ENCODE measurements around the gene LIG1. TPM values are rescaled to one million over a fixed set of nuclear protein-coding genes. Genes with fewer than 3 reads are reported as not detected.

LIG1 gene
- total and polyA plus RNA-seq, 9 of the 15 experiments (the other 6 are each of a cell fraction or from before 2014, with no cell fraction given), result 9.6 to 114 (median 71.1) TPM

- H3K36me3 ChIP-seq (ENCODE audit: control insufficient read depth, insufficient read depth, low read length), result peaks cover 89% of the 10 kb centered on the region; the same call in 2 of the 3 replicates
- no peaks in the 10 kb centered on the region for H4K20me1 ChIP-seq (replicated peaks; ENCODE audit: control insufficient read depth, insufficient read depth, low read length)
- ATAC-seq (no peak), FAIRE-seq (no peak), DNase-seq (ENCODE audit: extremely low read depth in 1 of 4, low spot score in 3 of 4) (no peak)
- H3K4me2 ChIP-seq (ENCODE audit: insufficient read depth, low read length), result no peak overlapping the region
- WGBS (ENCODE audit: insufficient coverage, low coverage, missing lambda C conversion rate), result 94% methylated on average over 9 of the region's 9 CpGs
- no peaks in the 10 kb centered on the region for H3K9me3 ChIP-seq (replicated peaks; ENCODE audit: control insufficient read depth, insufficient read depth, low read depth, low read length)
- H3K4me3 ChIP-seq, result no peak overlapping the region
- TF ChIP-seq SMAD2 (IDR thresholded peaks at IDR 0.05; ENCODE audit: low read depth, low read length) (no peak), ZNF589 (CRISPR knock-in tag; IDR thresholded peaks at IDR 0.05; ENCODE audit: low read depth) (no peak), ERF (CRISPR knock-in tag; IDR thresholded peaks at IDR 0.05) (no peak), IRF1 (CRISPR knock-in tag; IDR thresholded peaks at IDR 0.05; ENCODE audit: borderline replicate concordance) (no peak), ZFP36 (IDR thresholded peaks at IDR 0.05; ENCODE audit: low read depth, low read length, partially characterized antibody) (no peak), ZNF695 (CRISPR knock-in tag; IDR thresholded peaks at IDR 0.05) (no peak)
- no peaks in the 10 kb centered on the region for H3K79me2 ChIP-seq (ENCODE audit: control insufficient read depth, insufficient read depth, low read length)
- in situ Hi-C loops (cut with MboI), result no loop called here
- H3K9me1 ChIP-seq (ENCODE audit: control insufficient read depth, insufficient read depth, low read length), result no peaks in the 10 kb centered on the region
- BruUV-seq (replicated peaks), result no TSS peak
- ChIA-PET POLR2A (no interaction called here), CTCF (ENCODE audit: low intra/inter-chr PET ratio) (no interaction called here)
- H3K27me3 ChIP-seq (ENCODE audit: control insufficient read depth in 2 of 2, insufficient read depth in 2 of 2, low read length in 2 of 2), result no peaks in the 10 kb centered on the region
- no peaks in the 10 kb centered on the region for H3K4me1 ChIP-seq (replicated peaks in 1 of 2; ENCODE audit: control insufficient read depth in 2 of 2, insufficient read depth in 2 of 2, low read length in 2 of 2)
- no peak overlapping the region for H3K27ac ChIP-seq (ENCODE audit: extremely low read depth, low read depth, low read length)
- H3K9ac ChIP-seq (ENCODE audit: insufficient read depth in 1 of 2, low read depth in 2 of 2, low read length in 2 of 2), result no peak overlapping the region
- H2AFZ ChIP-seq (ENCODE audit: low read depth, low read length), result no peak overlapping the region
- intact Hi-C loops (cut with micrococcal nuclease), result no loop called here
Measured at GRCh38 chr19:48148576-48148975, 21.6 kb downstream of the LIG1 start.

All from K562 (cell line).